ENCODE results near the gene MIGA1.
"Not testable (repeated sequence)": the region's sequence is repeated elsewhere in the genome, so short reads cannot be mapped to it uniquely, and the experiment has no call there.

Gene MIGA1

DNA sequence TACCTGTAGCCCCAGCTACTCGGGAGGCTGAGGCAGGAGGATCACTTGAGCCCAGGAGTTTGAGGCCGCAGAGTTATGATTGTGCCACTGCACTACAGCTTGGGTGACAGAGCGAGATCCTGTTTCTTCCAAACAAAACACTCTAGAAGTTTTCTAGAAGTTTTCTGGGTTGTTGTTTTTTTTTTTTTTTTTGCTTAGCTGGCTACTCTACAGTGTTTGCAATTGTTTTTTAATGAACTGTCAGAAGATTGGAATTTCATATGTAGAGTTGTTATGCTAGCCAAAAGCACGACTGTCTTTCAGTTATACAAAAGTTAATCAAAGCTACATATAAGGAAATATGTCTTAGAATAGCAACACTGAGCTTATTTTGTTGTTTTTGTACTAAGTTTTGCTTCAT lies 78.1 kb downstream of the MIGA1 start:
- DNase-seq: no peak

DNA sequence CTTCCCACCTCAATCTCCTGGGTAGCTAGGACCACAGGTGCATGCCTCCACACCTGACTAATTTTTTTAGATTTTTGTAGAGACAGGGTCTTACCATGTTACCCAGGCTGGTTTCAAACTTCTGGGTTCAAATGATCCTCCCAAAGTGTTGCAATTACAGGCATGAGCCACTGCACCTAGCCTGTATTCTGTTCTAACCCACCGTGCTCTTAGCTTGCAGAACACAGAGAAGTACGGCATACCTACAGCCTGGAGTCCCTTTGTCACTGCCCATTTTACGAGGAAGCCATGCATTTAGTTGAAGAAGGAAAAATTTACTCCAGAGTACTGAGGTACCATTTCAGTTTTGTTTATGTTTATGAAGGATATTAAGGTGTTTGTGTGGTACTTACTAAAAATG lies 79.3 kb downstream of the MIGA1 start:
- no peak for DNase-seq

DNA sequence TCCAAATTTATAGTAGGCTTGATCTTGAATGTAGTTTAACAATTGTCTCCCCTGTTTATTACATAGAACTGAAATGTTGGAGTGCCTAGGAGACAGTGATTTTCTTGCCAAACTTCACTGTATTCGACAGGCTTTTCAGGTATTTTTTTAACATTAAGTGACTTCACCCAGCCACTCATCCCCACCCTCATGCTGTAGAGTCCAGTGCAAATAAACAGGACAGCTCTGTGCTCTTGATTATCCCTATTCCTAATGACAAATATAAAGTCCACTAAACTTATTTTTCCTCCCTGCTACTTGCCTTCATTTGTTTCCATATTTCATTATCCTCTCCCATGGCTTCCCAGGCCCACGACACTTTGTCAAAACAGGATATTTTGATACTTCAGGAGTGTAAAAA lies 79.8 kb downstream of the MIGA1 start:
- no peak for DNase-seq

DNA sequence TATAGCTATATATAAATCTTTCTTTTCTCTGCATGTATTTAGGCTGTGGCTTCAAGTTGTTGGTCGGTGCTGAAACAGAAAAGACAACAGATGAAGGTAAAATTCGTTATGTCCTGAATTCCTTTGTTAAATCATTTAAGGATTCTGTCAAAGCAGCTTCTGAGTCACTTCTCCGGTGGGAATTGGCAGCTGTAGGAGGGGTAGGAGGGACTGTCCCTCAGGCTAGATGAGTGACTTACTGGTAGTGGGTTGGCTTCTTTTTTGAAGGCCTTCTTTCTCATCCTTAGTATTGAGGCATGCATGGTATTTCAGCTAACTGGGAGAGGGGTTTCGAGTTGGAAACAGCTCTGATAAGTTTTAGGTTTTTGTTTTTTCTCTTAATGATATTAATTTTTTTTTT lies 86.8 kb downstream of the MIGA1 start:
- DNase-seq: no peak

DNA sequence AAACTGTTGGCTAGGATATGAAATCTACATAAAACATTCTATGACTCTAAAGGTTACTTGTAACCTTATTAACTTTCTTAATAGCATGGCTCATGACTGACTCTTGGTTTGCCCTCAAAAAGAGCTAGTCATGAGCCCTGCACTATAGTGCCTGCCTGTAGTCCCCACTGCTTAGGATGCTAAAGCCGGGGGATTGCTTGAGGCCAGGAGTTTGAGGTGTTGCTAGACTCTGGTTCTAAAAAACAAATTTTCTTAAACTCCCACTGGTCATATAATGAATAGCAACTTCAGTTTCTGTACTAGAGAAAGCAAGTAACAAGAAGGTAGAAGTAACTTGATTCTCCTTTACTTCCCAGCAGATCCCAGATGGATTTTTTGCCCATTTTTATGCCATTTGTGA lies 93.2 kb downstream of the MIGA1 start:
- DNase-seq: no peak

DNA sequence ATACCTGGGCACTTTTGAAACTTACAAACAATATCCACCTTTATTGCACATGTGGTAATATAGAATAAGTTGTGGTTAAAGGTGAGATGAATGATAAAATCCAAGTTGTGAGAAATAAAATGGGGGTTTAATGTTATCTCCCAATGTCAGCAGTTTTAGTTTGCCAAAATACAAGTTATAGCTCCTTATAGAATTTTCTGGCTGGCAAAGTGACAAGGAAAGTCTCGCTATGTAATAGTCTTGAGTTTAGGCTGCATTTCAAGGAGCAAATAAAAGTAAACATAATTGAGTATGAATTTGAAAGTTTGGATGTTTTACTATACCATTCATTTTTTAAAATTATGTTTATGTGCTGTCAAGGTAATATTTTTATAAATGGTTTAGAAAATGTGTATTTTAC lies 94.0 kb downstream of the MIGA1 start:
- DNase-seq: no peak

DNA sequence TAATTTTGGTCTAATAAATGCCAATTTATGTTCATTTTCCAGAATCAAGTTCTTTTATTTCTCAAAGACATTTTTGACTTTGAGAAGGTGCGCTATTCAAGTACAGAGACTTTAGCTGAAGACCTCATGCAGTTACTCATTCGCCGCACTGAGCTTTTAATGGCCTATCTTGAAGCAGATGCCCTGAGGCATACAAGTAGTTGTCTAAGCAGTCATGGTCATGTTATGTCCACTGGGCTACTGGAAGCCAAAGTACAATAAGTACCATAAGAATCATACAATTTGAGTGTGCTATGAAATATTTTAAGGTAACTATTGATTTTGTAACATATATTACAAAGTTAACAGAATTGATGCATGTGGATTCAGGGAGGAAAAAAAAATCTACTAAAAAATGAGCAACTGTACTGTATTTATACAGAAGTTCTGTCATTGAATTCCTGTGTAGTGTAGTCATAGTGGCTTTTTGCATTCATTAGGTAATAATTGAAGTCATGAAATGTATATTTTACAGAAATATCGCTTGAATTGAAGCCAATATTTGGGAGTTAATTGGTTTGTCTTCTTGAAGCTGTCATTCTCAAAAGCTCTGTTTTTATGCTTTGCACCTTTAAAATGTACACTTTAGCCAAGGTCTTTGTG lies 95.5 kb downstream of the MIGA1 start:
- DNase-seq: no peak

DNA sequence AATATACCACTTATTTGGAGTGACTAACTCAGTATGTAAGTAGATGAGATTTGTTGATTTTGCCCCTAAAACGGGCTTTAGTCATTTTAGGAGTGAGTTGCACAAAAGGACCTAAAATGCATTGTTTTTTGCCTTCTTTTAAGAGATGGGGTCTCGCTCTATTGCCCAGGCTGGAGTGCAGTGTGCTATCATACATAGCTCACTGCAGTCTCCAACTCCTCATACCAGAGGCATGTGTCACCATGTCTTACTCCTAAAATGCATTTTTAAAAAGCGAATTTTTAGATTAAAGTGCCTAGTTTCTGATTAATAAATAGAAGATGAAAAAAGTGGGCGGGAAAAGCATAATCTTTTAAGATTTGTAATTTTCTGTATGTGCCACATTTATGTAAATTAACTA lies 97.4 kb downstream of the MIGA1 start:
- no peak for DNase-seq

DNA sequence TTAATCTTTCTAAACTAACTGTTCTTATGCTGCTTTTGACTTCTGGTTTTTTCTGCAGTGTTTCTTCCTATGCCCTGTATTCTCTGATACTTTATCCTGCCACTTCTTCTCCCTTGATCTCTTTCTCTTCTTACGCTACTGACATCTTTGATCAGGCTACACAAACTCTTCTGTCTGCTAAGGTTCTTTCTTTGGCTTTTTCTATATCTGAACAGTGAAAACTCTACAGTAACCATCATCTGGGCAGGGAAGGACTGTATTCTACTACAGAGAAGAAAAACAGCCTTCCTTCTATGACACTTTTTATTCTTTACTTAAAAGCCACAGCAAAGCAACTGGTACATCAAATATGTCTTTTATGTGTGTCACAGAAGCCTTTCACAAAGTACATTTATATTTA lies 101.6 kb downstream of the MIGA1 start:
- DNase-seq: no peak

DNA sequence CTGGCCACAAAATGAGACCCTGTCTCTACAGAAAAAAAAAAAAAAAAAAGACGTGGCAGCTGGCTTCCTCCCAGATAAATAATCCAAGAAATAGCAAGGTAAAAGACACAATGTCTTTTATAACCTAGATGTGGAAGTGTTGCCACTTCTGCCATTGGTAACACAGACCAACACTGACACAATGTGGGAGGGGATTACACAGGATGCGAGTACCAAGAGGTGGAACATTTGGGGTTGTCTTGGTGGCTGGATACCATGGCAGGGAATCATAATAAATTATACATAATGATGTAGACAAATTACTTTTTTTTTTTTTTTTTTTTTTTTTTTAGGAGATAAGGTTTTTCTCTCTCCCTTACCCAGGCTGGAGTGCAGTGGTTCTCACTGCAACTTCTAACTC lies 103.0 kb downstream of the MIGA1 start:
- DNase-seq: no peak

DNA sequence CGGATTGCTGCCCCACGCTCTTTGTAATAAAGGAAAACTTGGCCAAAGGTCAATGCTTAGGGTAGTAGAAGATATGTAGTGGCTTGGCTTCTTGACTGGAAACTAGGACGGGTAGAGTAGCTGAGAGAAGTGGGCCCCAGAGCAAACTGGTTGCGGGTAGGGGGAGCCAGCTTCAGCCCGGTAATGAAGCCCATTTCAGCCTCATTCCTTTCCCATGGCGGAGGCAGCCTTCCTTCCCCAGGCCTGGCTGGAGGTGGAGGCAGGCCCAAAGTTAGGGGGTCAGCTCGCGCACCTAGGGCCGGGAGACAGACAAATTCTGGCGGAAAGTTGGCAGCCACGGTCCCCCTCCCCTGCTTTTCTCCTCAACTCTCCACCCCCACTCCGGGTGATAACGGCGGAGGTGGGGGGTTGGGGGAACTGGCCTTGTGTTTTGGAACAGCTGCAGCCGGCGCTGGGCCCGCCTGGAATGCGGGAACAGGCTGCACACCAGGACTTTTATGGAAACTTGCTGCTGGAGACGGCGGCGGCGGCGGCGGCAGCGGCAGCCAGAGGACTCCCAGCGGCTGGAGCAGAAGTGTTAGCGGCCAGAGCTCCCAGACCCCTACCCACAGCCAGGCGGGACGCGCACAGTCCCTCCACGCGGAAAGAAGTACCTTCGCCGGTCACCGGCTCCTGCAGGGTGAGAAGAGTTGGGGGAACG lies 108.8 kb downstream of the MIGA1 start, which contains the start of gene NEXN:
Gene NEXN, plus strand, starts transcription at position 544 of the 700 bp plus-strand sequence. CDS start 27,483 bp downstream, outside the sequence.
- DNase-seq: no peak

DNA sequence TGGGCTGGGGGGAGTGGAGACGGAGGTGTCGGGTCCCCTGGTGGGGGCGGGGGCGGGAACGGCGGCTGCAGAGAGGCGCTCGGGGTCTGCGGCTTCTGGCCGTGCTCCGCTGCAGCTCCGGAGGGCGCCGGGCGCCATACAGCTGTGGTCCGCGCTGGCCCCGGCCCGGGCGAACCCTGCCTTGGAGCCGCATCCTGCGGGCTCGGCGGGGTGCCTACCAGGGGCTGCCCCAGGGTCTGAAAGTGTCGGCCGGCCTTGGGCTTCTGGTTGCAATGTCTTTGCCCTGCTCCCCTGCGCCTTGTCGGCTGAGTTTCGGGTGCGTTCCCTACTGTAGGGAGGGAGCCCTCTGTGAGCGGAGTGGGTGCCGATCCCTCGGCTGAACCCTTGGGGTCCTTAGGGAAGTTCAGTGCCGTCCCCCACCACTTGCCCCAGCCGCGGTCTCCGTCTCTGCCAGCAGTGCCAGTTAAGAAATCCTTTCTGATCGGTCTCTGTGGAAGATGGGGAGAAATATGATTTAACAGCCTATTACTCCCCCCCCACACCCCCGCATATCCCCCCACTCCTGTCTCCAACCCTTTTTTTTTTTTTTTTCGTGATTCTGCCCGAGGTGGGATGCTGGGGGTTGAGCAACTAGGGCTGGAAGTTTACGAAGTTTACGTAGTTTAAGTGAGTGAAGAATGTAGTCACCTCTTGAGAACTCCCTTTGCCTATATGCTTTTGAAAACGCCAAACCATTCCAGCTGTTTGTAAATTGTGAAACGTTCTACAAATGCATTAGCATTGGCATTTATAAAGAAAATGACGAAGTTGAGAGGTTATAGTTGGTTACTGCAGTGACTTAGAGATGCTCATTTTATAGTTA lies 109.6 kb downstream of the MIGA1 start:
- DNase-seq: peak; percentile 7

DNA sequence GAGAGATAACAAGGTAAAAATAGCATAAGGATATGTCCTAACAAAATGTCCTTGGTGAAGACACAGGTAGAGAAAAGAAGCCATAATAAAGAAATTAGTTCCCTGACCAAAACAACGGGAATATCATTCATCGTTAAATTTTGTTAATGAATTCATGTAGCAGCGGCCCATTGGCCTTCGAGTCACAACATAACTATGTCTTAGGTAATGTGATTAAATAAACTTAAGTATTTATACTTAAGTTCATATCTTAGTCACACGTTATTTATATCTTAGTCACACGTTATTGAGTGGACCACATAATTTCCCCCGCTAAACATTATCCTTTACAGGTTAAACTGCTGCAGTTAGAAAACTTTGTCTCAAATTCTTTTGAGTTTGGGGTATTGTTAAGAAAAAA lies 110.2 kb downstream of the MIGA1 start:
- DNase-seq: no peak

DNA sequence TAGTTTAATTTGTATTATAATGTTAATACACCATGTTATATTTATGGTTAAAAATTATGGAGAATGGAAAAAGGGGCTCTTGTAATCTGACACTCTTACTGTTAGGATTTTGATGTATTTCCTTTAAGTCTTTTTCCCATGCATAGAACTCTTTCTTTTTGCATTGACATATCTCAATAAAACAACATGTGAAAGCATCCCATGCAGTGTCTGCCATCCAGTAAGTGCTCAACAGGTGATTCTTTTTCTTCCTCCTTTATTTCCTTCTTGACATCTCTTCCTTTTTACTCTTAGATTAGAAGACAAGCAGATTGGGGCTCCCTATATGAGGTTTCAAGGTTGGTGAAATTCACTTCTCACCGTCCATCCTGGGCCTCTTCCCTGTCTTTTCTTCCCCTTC lies 111.8 kb downstream of the MIGA1 start:
- no peak for DNase-seq

DNA sequence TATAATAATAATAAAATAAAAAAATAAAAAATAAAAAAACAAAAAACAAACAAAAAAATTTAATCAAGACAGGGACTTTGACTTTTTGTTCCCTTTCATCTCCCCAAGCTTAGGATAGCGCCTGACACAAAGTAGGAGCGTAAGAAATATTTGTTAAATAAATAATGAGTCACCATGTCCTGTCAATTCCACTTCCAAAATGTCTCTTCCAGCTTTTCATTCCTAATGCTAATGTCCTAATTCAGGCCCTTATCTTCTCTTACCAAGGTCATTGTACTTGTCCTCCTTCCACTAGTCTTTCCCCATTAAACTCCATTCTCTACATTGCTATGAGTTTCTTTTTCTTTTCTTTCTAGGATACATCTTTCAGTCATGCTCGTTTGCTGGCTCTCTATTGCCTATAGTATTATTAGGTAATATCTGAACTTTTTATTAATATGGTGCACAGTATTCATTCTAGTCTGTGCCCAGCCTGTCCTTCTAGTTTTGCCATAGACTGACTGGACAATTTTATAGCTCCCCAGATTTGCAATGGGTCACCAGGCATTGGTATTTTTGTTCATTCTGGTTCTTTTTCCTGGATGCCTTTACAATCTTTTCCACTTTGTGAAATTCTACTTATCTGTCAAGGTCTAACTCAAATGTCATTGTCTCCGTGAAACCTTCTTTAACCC lies 120.3 kb downstream of the MIGA1 start:
- DNase-seq: no peak

DNA sequence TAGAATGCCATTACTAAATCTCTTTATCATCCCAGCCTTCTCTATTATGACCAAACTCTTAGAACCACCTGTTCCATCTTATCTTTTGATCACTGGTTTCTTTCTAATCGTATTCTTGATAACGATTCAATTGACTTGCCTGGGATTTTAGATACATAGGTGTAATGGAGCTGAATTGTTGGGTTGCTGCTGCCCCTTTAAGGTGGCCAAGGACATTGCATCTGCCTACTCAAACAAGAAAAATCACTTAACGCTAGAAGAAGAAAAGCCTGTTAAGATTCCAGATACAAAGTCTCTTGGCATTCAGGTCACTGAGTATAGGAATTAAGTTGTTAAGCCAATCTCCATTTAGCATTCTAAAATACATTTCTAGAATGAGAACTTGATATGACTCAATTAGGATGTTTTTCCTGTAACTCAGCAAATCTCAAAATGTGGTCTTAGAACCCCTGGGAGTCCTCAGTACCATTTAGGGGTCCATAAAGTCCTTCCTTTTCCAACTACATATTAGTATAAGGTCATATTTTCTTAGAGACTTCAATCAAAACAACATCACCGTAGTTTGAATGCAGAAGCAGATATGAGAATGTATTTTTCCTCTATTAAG lies 121.3 kb downstream of the MIGA1 start:
- DNase-seq: no peak

DNA sequence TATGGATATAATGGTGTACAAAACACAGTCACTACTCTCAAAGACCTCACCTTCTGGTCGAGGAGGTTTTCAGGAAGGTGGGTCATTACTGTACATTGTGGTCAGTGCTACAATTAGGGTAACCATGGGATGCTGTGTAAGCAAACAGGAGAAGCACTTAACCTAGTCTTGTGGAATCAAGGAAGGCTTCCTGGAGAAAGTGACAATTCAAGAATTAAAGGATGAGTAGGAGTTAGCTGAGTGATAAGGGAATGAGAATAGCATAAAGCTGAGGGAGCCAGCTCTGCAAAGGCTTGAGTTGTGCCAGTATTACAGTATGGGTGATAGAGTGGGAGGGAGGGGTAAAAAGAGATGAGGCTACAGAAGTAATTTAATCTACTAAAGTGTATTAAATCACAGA lies 126.2 kb downstream of the MIGA1 start:
- DNase-seq: no peak

DNA sequence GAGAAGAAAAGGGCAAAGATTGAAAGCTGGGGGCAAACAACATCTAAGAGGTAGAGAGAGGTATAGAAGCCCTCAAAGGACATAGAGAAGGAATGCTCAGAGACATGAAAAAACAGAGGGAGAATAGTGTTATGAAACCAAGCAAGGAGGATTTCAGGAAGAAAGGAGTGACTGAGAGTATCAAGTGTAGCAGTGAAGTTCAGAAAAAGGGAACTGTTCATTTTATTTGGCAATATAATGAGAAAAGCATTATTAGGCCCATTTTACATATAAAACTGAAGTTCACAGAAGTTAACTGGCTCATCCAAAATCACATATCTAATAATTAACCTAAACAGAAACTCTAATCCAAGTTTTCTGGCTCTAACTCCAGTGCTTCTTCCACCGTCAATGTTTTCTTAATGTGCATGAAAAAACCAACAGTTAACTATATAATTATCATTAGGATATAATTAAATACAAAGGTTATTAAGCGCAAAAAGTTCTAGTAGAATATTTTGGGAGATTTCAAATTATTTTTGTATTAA lies 126.6 kb downstream of the MIGA1 start:
- peak; percentile 53 for DNase-seq

DNA sequence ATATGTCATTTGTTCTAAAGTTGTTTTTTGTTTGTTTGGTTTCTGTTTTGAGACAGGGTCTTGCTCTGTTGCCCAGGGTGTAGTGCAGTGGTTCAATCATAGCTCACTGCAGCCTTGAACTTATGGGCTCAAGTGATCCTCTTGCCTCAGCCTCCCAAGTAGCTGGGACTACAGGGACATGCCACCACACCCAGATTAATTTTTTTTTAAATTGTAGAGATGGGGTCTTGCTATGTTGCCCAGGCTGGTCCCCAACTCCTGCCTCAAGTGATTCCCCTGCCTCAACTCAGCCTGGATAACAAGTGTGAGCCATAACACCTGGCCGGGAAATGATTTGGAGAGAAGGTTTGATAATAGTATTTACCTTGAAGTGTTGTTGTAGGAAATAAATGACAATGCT lies 127.2 kb downstream of the MIGA1 start:
- no peak for DNase-seq

DNA sequence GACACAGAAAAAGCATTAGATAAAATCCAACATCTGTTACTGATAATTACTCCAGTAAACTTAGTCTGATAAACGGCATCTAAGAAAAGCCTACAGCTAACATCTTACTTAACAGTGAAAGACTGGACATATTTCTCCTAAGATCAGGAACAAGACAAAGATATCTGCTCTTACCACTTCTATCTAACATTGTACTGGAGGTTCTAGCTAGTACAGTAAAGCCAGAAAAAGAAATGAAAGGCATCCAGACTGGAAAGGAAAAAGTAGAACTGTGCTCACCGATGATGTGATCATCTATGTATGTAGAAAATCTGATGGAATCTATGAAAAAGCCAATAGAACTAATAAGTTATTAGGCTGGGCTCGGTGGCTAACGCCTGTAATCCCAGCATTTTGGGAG lies 130.7 kb downstream of the MIGA1 start:
- DNase-seq: no peak

DNA sequence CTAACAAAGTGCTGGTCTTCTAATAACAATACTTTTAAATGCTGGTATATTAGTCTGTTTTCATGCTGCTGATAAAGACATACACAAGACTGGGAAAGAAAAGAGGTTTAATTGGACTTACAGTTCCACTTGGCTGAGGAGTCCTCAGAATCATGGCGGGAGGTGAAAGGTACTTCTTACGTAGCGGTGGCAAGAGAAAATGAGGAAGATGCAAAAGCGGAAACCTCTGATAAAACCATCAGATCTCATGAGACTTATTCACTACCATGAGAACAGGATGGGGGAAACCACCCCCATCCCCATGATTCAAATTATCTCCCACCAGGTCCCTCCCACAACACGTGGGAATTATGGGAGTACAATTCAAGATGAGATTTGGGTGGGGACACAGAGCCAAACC lies 139.5 kb downstream of the MIGA1 start:
- DNase-seq: not testable (repeated sequence)

DNA sequence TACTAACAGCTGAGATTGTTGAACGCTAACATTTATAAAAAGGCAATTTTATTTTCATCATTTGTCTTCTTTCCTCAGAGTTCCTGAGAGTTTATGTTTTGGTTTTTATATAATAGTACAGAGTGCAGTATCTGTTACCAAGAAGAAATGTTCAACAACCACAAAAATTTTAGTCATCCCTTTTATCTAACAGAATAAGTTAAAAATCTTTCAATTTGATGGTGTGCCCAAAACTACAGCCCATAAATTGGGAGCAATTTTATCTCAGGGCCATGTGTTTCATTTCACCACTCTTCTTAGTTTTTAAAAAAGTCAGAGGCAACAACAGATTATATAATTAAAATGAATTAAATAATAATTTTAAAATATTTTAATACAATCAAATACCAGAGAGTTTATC lies 146.1 kb downstream of the MIGA1 start:
- DNase-seq: no peak

DNA sequence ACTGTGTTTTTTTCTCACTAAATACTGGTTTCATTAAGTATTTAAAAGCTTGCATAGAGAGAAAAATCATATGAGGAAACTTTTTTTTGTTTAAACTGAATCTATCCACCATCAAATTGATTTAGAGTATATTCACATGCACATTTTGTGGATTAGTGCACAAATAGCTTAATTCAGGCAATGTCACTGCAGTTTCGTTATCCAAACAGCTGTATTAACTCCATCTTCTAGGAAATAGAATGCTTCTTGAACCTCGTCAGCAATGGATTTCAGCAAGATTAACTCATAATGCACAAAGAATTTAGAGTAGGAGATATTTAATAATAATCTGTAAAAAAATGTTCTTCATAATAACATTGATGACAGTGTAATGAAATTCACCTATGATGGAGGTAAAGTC lies 146.5 kb downstream of the MIGA1 start:
- DNase-seq: no peak

All from inflammatory macrophage treated with lipopolysaccharide for 4 hours (primary cell).